ENCODE measurements around the gene EIF1B. TPM values are rescaled to one million over a fixed set of nuclear protein-coding genes. Genes with fewer than 3 reads are reported as not detected.

The EIF1B gene
- total RNA-seq, 2 donors from 2014 or later = 32.0 to 52.4 TPM

DNA sequence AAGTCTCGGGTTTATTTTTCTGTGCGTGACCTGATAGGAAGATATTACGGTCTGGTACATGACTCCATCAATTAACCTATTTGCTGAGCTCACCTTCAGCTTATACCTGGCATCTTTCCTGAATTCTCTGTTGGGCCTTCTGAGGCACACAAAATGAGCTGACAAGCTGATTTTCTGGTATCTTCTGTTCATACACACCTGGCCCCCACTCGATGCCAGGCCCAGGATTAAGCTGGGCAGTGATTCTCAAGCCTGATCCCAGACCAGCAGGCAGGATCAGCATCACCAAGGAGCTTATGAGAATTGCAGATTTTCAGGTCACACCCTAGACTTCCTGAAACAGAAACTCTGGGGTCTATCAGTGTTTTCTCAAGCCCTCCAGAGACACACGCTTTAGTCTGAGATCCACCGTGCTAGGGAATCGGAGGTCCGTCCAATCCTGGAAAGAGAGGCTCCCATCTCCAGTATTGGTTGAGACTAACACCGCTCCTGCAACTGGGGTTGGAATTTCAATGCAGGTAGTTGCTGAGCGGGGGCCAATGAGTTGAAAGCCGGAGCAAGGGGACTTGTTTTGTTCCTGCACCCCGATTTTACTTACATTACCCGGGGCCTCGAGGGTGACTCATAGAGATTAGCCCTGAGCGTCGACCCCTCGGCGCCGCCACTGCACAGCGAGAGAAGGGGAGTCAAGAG, 636 bp upstream of the EIF1B start:
- intact Hi-C loops (cut with DNase I) = no loop called here

GRCh38 chr3:40309925-40310695, 603 bp downstream of the EIF1B start:
- peak overlapping the region; percentile 69 to 92 for H3K9ac ChIP-seq (ENCODE audit: low read depth in 2 of 2, low read length in 2 of 2)
- intact Hi-C loops (cut with DNase I) = no loop called here
- TF ChIP-seq CTCF (IDR thresholded peaks at IDR 0.05) = no peak
- peak overlapping the region; percentile 98 for H3K4me3 ChIP-seq
- H3K9me3 ChIP-seq = no peaks in the 10 kb centered on the region
- peak; percentile 59 for DNase-seq
- H3K36me3 ChIP-seq = no peaks in the 10 kb centered on the region
- peak overlapping the region; percentile 96 for H3K27ac ChIP-seq
- no peaks in the 10 kb centered on the region for H3K27me3 ChIP-seq
- peaks cover 9% of the 10 kb centered on the region for H3K4me1 ChIP-seq

More for the DNA sequence above, 636 bp upstream of the EIF1B start:
- Histone ChIP-seq H3K9ac (ENCODE audit: low read depth in 2 of 2, low read length in 2 of 2) (peak overlapping the region; percentile 48 to 66), H3K4me1 (peaks cover 5% of the 10 kb centered on the region), H3K27ac (peak overlapping the region; percentile 96), H3K4me3 (peak overlapping the region; percentile 98), H3K36me3 (no peaks in the 10 kb centered on the region), H3K27me3 (no peaks in the 10 kb centered on the region), H3K9me3 (no peaks in the 10 kb centered on the region)
- TF ChIP-seq CTCF (IDR thresholded peaks at IDR 0.05) = no peak
- no peak for DNase-seq

DNA sequence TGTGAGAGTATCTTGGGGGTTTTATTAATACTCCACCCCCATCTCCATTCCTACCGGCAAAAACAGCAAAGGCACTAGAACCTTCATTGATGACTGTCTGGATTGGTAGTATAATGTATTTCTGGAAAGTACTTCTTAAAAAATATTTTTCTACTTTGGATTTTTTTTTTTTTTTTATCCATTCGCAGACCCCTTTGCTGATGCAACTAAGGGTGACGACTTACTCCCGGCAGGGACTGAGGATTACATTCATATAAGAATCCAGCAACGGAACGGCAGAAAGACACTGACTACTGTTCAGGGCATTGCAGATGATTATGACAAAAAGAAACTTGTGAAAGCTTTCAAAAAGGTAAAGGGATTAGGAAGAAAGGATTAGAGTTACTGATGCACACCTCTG, 1.2 kb downstream of the EIF1B start:
- Histone ChIP-seq H3K4me1 (peaks cover 9% of the 10 kb centered on the region), H3K9me3 (no peaks in the 10 kb centered on the region), H3K9ac (ENCODE audit: low read depth in 2 of 2, low read length in 2 of 2) (peak overlapping the region; percentile 69 to 92), H3K27me3 (no peaks in the 10 kb centered on the region), H3K36me3 (no peaks in the 10 kb centered on the region), H3K27ac (peak overlapping the region; percentile 96), H3K4me3 (peak overlapping the region; percentile 98)
- intact Hi-C loops (cut with DNase I) = no loop called here
- TF ChIP-seq CTCF (IDR thresholded peaks at IDR 0.05) = no peak
- no peak for DNase-seq

GRCh38 chr3:40312661-40313226, 3.2 kb downstream of the EIF1B start:
- H3K27ac ChIP-seq = no peak overlapping the region
- no peak overlapping the region for H3K9ac ChIP-seq (ENCODE audit: low read depth in 2 of 2, low read length in 2 of 2)
- no peak for TF ChIP-seq CTCF (IDR thresholded peaks at IDR 0.05)
- no peaks in the 10 kb centered on the region for H3K9me3 ChIP-seq
- no peak overlapping the region for H3K4me3 ChIP-seq
- H3K36me3 ChIP-seq = no peaks in the 10 kb centered on the region
- DNase-seq = no peak
- H3K4me1 ChIP-seq = peaks cover 9% of the 10 kb centered on the region
- intact Hi-C loops (cut with DNase I) = no loop called here
- no peaks in the 10 kb centered on the region for H3K27me3 ChIP-seq

GRCh38 chr3:40313975-40314860, 4.7 kb downstream of the EIF1B start:
- no peaks in the 10 kb centered on the region for H3K36me3 ChIP-seq
- no peak overlapping the region for H3K9ac ChIP-seq (ENCODE audit: low read depth in 2 of 2, low read length in 2 of 2)
- no peak overlapping the region for H3K4me3 ChIP-seq
- H3K9me3 ChIP-seq = no peaks in the 10 kb centered on the region
- TF ChIP-seq CTCF (IDR thresholded peaks at IDR 0.05) = no peak
- no peaks in the 10 kb centered on the region for H3K27me3 ChIP-seq
- intact Hi-C loops (cut with DNase I) = no loop called here
- no peak for DNase-seq
- H3K4me1 ChIP-seq = peaks cover 9% of the 10 kb centered on the region
- no peak overlapping the region for H3K27ac ChIP-seq
